ENCODE data around the gene CNPY1. TPM values are rescaled to one million over a fixed set of nuclear protein-coding genes. Genes with fewer than 3 reads are reported as not detected.

CNPY1 gene
- total RNA-seq, 1 experiment from 2014 or later = not detected

GRCh38 chr7:155494551-155494950 is 51.8 kb downstream of the CNPY1 start:
- Histone ChIP-seq H3K27ac (no peak overlapping the region), H3K27me3 (ENCODE audit: insufficient read depth, low read depth) (peaks cover 100% of the 10 kb centered on the region), H3K4me3 (no peak overlapping the region), H3K9me2 (ENCODE audit: insufficient read depth) (no peaks in the 10 kb centered on the region), H3F3A (ENCODE audit: insufficient read depth, low read depth) (no peaks in the 10 kb centered on the region), H3K4me1 (replicated peaks; ENCODE audit: insufficient read depth) (no peaks in the 10 kb centered on the region), H3K79me2 (ENCODE audit: low read depth) (no peaks in the 10 kb centered on the region), H3K36me3 (ENCODE audit: low read depth) (no peaks in the 10 kb centered on the region), H4K20me1 (ENCODE audit: insufficient read depth) (no peaks in the 10 kb centered on the region), H3K9me3 (ENCODE audit: insufficient read depth, low read depth) (no peaks in the 10 kb centered on the region), H2AFZ (no peak overlapping the region), H3K4me2 (no peak overlapping the region)
- DNase-seq = no peak
- TF ChIP-seq CTCF (conservative IDR thresholded peaks at IDR 0.05) (no peak), EZH2 (IDR thresholded peaks at IDR 0.05; ENCODE audit: low read depth) (no peak)
- intact Hi-C loops (cut with micrococcal nuclease; ENCODE audit: unreplicated experiment) = no loop called here
- ChIA-PET CTCF (no interaction called here), POLR2A (ENCODE audit: unreplicated experiment) (no interaction called here)
- no TSS peak for BruUV-seq (replicated peaks)

GRCh38 chr7:155493744-155494538 is 52.4 kb downstream of the CNPY1 start:
- BruUV-seq (replicated peaks) = no TSS peak
- ChIA-PET POLR2A (ENCODE audit: unreplicated experiment) (no interaction called here), CTCF (no interaction called here)
- Histone ChIP-seq H3F3A (ENCODE audit: insufficient read depth, low read depth) (no peaks in the 10 kb centered on the region), H3K4me2 (no peak overlapping the region), H2AFZ (no peak overlapping the region), H3K27me3 (ENCODE audit: insufficient read depth, low read depth) (peaks cover 100% of the 10 kb centered on the region), H3K9me3 (ENCODE audit: insufficient read depth, low read depth) (no peaks in the 10 kb centered on the region), H3K27ac (no peak overlapping the region), H4K20me1 (ENCODE audit: insufficient read depth) (no peaks in the 10 kb centered on the region), H3K9me2 (ENCODE audit: insufficient read depth) (no peaks in the 10 kb centered on the region), H3K4me3 (no peak overlapping the region), H3K79me2 (ENCODE audit: low read depth) (no peaks in the 10 kb centered on the region), H3K36me3 (ENCODE audit: low read depth) (no peaks in the 10 kb centered on the region), H3K4me1 (replicated peaks; ENCODE audit: insufficient read depth) (no peaks in the 10 kb centered on the region)
- TF ChIP-seq CTCF (conservative IDR thresholded peaks at IDR 0.05) (no peak), EZH2 (IDR thresholded peaks at IDR 0.05; ENCODE audit: low read depth) (no peak)
- intact Hi-C loops (cut with micrococcal nuclease; ENCODE audit: unreplicated experiment) = no loop called here
- no peak for DNase-seq

- Histone ChIP-seq H3K9me3 (ENCODE audit: insufficient read depth, low read depth) (no peaks in the 10 kb centered on the region), H3F3A (ENCODE audit: insufficient read depth, low read depth) (no peaks in the 10 kb centered on the region), H3K79me2 (ENCODE audit: low read depth) (no peaks in the 10 kb centered on the region), H3K4me3 (no peak overlapping the region), H3K4me2 (no peak overlapping the region), H3K9me2 (ENCODE audit: insufficient read depth) (no peaks in the 10 kb centered on the region), H3K27ac (no peak overlapping the region), H3K36me3 (ENCODE audit: low read depth) (no peaks in the 10 kb centered on the region), H2AFZ (no peak overlapping the region), H3K4me1 (replicated peaks; ENCODE audit: insufficient read depth) (no peaks in the 10 kb centered on the region), H3K27me3 (ENCODE audit: insufficient read depth, low read depth) (peaks cover 100% of the 10 kb centered on the region), H4K20me1 (ENCODE audit: insufficient read depth) (no peaks in the 10 kb centered on the region)
- POLR2A ChIA-PET (ENCODE audit: unreplicated experiment) = no interaction called here
- intact Hi-C loops (cut with micrococcal nuclease; ENCODE audit: unreplicated experiment) = no loop called here
- DNase-seq = no peak
- BruUV-seq (replicated peaks) = no TSS peak
- TF ChIP-seq EZH2 (IDR thresholded peaks at IDR 0.05; ENCODE audit: low read depth) (no peak), CTCF (conservative IDR thresholded peaks at IDR 0.05) (no peak)
- CTCF ChIA-PET = no interaction called here
Observed at GRCh38 chr7:155491812-155492211, 54.5 kb downstream of the CNPY1 start.
